ENCODE data around the gene PYCR2.

The PYCR2 gene

GRCh38 chr1:225928186-225929175 is 4.4 kb upstream of the PYCR2 start:
- no peak overlapping the region for H3K9ac ChIP-seq (ENCODE audit: insufficient read length, low read depth)
- no peaks in the 10 kb centered on the region for H3K9me3 ChIP-seq (ENCODE audit: insufficient read depth, low read length)
- no peaks in the 10 kb centered on the region for H3K36me3 ChIP-seq (ENCODE audit: insufficient read depth, insufficient read length, low read length)
- TF ChIP-seq YY1 (IDR thresholded peaks at IDR 0.05; ENCODE audit: insufficient read depth, insufficient read length) (no peak), SUZ12 (IDR thresholded peaks at IDR 0.05; ENCODE audit: extremely low read depth, insufficient read depth, insufficient read length) (no peak), ZNF274 (IDR thresholded peaks at IDR 0.05; ENCODE audit: low read depth, low read length) (no peak)
- no peak for DNase-seq (ENCODE audit: low read depth, low spot score)
- peaks cover 3% of the 10 kb centered on the region for H3K4me1 ChIP-seq (ENCODE audit: insufficient read depth, insufficient read length)
- H3K27me3 ChIP-seq (ENCODE audit: insufficient read depth, insufficient read length), result no peaks in the 10 kb centered on the region
- H3K4me3 ChIP-seq (ENCODE audit: insufficient read length, low read depth), result no peak overlapping the region

DNA sequence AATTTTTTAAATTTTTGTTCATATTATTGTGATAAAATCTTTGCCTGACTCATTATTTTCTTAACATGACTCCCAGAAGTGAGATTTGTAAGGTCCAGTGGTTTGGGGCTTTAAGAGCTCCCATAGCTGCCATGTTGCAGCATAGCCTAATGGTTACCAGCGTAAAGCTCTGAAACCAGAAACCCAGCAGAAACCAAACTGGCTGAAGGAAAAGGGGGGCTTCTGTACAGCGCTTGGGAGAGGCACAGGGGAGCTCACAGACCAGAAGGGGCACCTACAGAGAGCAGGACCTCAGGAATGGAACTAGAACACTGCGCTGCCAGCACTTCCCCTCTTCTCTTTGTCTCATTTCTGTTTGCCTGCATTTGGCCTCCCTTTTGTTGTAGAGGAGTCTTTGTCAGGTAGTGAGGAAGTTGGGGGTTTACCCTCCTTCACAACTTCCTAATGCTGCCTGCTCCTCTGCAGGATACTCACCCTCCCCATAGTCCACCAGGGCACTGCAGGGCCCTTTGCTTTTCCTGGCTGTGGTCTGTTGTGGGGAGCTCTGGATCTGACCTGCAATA is 2.6 kb upstream of the PYCR2 start:
- H3K9ac ChIP-seq (ENCODE audit: insufficient read length, low read depth), result no peak overlapping the region
- peaks cover 14% of the 10 kb centered on the region for H3K36me3 ChIP-seq (ENCODE audit: insufficient read depth, insufficient read length, low read length)
- no peak overlapping the region for H3K4me3 ChIP-seq (ENCODE audit: insufficient read length, low read depth)
- H3K27me3 ChIP-seq (ENCODE audit: insufficient read depth, insufficient read length), result no peaks in the 10 kb centered on the region
- no peak for DNase-seq (ENCODE audit: low read depth, low spot score)
- H3K4me1 ChIP-seq (ENCODE audit: insufficient read depth, insufficient read length), result peaks cover 15% of the 10 kb centered on the region
- no peaks in the 10 kb centered on the region for H3K9me3 ChIP-seq (ENCODE audit: insufficient read depth, low read length)
- TF ChIP-seq ZNF274 (IDR thresholded peaks at IDR 0.05; ENCODE audit: low read depth, low read length) (no peak), SUZ12 (IDR thresholded peaks at IDR 0.05; ENCODE audit: extremely low read depth, insufficient read depth, insufficient read length) (no peak), YY1 (IDR thresholded peaks at IDR 0.05; ENCODE audit: insufficient read depth, insufficient read length) (no peak)

DNA sequence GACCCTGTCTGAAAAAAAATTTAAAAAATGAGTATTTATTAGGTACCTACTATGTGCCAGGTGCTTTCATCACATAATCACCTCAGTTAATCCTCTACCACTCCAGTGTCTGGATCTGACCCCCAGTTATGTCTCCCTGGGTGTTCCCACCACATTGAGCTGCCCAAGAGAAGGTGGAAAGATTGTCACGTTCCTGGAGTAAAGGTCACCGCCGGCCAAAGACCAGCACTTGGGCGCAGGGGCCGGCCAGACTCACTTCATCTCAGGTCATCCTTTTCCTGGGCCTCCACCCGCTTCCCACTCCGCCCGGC is 714 bp downstream of the PYCR2 start:
- peaks cover 43% of the 10 kb centered on the region for H3K36me3 ChIP-seq (ENCODE audit: insufficient read depth, insufficient read length, low read length)
- H3K9ac ChIP-seq (ENCODE audit: insufficient read length, low read depth), result peak overlapping the region; percentile 100
- H3K4me1 ChIP-seq (ENCODE audit: insufficient read depth, insufficient read length), result peaks cover 15% of the 10 kb centered on the region
- no peaks in the 10 kb centered on the region for H3K27me3 ChIP-seq (ENCODE audit: insufficient read depth, insufficient read length)
- TF ChIP-seq ZNF274 (IDR thresholded peaks at IDR 0.05; ENCODE audit: low read depth, low read length), result no peak
- TF ChIP-seq YY1 (IDR thresholded peaks at IDR 0.05; ENCODE audit: insufficient read depth, insufficient read length), result no peak
- TF ChIP-seq SUZ12 (IDR thresholded peaks at IDR 0.05; ENCODE audit: extremely low read depth, insufficient read depth, insufficient read length), result no peak
- H3K9me3 ChIP-seq (ENCODE audit: insufficient read depth, low read length), result no peaks in the 10 kb centered on the region
- no peak for DNase-seq (ENCODE audit: low read depth, low spot score)
- peak overlapping the region; percentile 99 for H3K4me3 ChIP-seq (ENCODE audit: insufficient read length, low read depth)

GRCh38 chr1:225921734-225922709 is 2.0 kb downstream of the PYCR2 start:
- DNase-seq (ENCODE audit: low read depth, low spot score), result no peak
- H3K4me3 ChIP-seq (ENCODE audit: insufficient read length, low read depth), result no peak overlapping the region
- TF ChIP-seq ZNF274 (IDR thresholded peaks at IDR 0.05; ENCODE audit: low read depth, low read length), result no peak
- no peak for TF ChIP-seq SUZ12 (IDR thresholded peaks at IDR 0.05; ENCODE audit: extremely low read depth, insufficient read depth, insufficient read length)
- no peak for TF ChIP-seq YY1 (IDR thresholded peaks at IDR 0.05; ENCODE audit: insufficient read depth, insufficient read length)
- H3K27me3 ChIP-seq (ENCODE audit: insufficient read depth, insufficient read length), result no peaks in the 10 kb centered on the region
- no peaks in the 10 kb centered on the region for H3K9me3 ChIP-seq (ENCODE audit: insufficient read depth, low read length)
- peaks cover 12% of the 10 kb centered on the region for H3K4me1 ChIP-seq (ENCODE audit: insufficient read depth, insufficient read length)
- H3K36me3 ChIP-seq (ENCODE audit: insufficient read depth, insufficient read length, low read length), result peaks cover 46% of the 10 kb centered on the region
- peak overlapping the region; percentile 47 for H3K9ac ChIP-seq (ENCODE audit: insufficient read length, low read depth)

GRCh38 chr1:225919906-225920305 is 4.1 kb downstream of the PYCR2 start:
- DNase-seq (ENCODE audit: low read depth, low spot score), result no peak
- H3K4me3 ChIP-seq (ENCODE audit: insufficient read length, low read depth), result no peak overlapping the region
- H3K4me1 ChIP-seq (ENCODE audit: insufficient read depth, insufficient read length), result peaks cover 14% of the 10 kb centered on the region
- H3K36me3 ChIP-seq (ENCODE audit: insufficient read depth, insufficient read length, low read length), result peaks cover 54% of the 10 kb centered on the region
- H3K27me3 ChIP-seq (ENCODE audit: insufficient read depth, insufficient read length), result no peaks in the 10 kb centered on the region
- no peak overlapping the region for H3K9ac ChIP-seq (ENCODE audit: insufficient read length, low read depth)
- TF ChIP-seq SUZ12 (IDR thresholded peaks at IDR 0.05; ENCODE audit: extremely low read depth, insufficient read depth, insufficient read length) (no peak), YY1 (IDR thresholded peaks at IDR 0.05; ENCODE audit: insufficient read depth, insufficient read length) (no peak), ZNF274 (IDR thresholded peaks at IDR 0.05; ENCODE audit: low read depth, low read length) (no peak)
- no peaks in the 10 kb centered on the region for H3K9me3 ChIP-seq (ENCODE audit: insufficient read depth, low read length)

- Histone ChIP-seq H3K27me3 (ENCODE audit: insufficient read depth, insufficient read length) (no peaks in the 10 kb centered on the region), H3K9ac (ENCODE audit: insufficient read length, low read depth) (no peak overlapping the region), H3K4me1 (ENCODE audit: insufficient read depth, insufficient read length) (peaks cover 14% of the 10 kb centered on the region), H3K36me3 (ENCODE audit: insufficient read depth, insufficient read length, low read length) (peaks cover 60% of the 10 kb centered on the region), H3K4me3 (ENCODE audit: insufficient read length, low read depth) (no peak overlapping the region), H3K9me3 (ENCODE audit: insufficient read depth, low read length) (no peaks in the 10 kb centered on the region)
- TF ChIP-seq SUZ12 (IDR thresholded peaks at IDR 0.05; ENCODE audit: extremely low read depth, insufficient read depth, insufficient read length), result no peak
- no peak for TF ChIP-seq YY1 (IDR thresholded peaks at IDR 0.05; ENCODE audit: insufficient read depth, insufficient read length)
- TF ChIP-seq ZNF274 (IDR thresholded peaks at IDR 0.05; ENCODE audit: low read depth, low read length), result no peak
- no peak for DNase-seq (ENCODE audit: low read depth, low spot score)
Observed at GRCh38 chr1:225918280-225918679, 5.8 kb downstream of the PYCR2 start.

All from NT2/D1 (cell line).